G401.6 (cell line): Measurements from ENCODE around the gene GPR171.
"Not testable (repeated sequence)": the region's sequence is repeated elsewhere in the genome, so short reads cannot be mapped to it uniquely, and the experiment has no call there.

Experiments
- FAIRE-seq: peaks from 2 replicates; lab custom pipeline; 2012; peaks lifted over from hg19 to GRCh38; lab: Jason Lieb, UNC

Gene GPR171, protein sequence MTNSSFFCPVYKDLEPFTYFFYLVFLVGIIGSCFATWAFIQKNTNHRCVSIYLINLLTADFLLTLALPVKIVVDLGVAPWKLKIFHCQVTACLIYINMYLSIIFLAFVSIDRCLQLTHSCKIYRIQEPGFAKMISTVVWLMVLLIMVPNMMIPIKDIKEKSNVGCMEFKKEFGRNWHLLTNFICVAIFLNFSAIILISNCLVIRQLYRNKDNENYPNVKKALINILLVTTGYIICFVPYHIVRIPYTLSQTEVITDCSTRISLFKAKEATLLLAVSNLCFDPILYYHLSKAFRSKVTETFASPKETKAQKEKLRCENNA

DNA sequence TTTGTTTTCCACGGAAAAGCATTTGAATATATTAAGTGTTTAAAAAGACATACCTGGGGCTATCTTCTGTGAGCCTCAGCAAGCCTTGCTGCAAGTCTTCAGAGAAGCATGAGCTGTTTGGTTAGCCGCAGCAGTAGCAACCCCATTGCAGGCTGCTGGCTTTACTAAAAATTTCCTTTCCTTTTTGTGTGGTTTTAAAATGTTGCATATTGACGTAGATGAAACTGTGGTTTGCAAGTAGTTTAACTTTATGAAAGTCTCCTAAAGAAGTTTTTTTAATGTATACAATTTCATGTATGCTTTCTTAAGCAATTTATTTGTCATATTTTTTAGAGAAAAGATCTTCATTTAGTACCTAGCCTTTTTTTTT is at the start of gene GPR171:
TSS of gene GPR171 (minus strand) at position 166 of the 370 bp plus-strand sequence. CDS start 3,830 bp downstream, outside the sequence.
- FAIRE-seq = no peak

DNA sequence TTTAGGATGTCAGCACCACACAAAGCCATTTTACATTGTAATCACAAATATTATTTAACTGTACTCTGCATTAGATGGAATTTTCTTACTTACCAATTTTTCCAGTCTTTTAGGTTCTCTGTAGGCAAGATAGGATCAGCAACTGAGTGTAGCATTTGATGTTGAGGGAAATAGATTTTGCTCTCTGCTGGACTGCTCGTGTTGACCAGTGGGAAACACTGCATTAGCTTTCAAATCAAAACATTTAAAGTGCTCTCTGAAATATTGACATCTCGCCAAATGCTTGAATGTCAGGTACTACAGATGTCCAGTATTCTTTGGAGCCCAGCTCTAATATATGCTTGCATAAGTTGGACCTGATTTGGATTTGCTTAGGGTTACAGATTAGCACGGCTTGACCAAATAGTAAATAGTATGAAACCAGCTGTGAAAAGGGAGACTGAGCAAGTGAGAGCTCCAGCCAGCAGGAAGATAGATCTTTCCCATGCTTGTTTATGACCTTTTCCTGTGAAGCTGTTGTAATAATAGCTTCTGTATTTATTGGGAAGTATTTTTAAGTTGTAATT is 45.8 kb upstream of the GPR171 start:
- no peak for FAIRE-seq

DNA sequence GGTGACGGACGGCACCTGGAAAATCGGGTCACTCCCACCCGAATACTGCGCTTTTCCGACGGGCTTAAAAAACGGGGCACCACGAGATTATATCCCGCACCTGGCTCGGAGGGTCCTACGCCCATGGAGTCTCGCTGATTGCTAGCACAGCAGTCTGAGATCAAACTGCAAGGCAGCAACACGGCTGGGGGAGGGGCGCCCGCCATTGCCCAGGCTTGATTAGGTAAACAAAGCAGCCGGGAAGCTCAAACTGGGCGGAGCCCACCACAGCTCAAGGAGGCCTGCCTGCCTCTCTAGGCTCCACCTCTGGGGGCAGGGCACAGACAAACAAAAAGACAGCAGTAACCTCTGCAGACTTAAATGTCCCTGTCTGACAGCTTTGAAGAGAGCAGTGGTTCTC is 39.0 kb upstream of the GPR171 start:
- FAIRE-seq = not testable (repeated sequence)

DNA sequence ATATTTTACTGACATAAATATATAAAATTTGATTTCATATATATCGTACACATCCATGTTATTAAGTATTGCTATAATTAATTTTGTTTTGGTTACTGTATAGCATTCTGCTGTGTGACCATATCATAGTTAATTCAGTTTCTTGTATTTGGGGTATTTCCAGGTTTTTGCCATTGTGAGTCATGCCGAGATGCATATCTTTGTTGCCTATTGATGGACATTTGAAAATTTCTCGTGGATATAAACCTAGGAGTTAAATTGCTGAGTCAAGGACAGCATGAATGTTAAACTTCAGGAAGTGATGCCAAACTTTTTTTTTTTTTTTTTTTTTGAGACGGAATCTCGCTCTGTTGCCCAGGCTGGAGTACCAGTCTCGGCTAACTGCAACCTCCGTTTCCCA is 33.7 kb upstream of the GPR171 start:
- FAIRE-seq = no peak

DNA sequence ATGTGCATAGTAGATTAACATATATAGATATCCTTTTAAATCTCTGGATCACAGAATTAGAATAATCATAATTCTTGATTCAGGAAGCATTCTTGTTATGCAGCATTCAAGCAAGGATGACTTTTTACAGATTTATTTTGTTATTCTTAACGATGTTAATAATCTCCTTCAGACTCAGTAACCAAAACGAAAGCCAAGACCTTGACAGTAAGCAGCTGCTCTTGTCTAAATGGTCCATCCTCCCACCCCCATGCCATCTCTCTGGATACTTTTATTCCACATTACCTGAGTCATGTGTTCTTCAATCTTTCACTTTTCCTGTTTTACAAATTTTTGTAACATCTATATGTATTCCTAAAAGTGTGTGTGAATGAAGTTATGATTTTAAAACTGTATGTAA is 33.3 kb upstream of the GPR171 start:
- no peak for FAIRE-seq

DNA sequence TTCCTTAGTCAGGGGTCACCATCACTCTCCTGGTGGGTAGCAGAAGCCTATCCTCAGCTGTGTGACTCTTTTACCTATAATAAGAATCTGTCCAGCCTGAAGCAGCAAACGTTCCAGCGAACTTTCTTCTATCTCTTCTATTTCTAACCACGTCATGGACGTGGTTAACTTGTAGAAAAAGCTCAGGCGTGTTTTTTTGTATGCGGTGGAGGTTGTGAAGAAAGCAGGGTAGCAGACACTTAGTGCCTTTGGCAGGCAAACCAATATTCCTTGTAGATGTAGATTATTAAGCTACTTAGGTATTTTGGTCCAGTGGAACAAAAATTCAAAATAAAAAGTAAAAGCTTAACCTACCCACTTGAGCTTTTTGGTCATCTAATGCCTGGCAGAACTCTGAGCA is 31.8 kb upstream of the GPR171 start:
- no peak for FAIRE-seq

DNA sequence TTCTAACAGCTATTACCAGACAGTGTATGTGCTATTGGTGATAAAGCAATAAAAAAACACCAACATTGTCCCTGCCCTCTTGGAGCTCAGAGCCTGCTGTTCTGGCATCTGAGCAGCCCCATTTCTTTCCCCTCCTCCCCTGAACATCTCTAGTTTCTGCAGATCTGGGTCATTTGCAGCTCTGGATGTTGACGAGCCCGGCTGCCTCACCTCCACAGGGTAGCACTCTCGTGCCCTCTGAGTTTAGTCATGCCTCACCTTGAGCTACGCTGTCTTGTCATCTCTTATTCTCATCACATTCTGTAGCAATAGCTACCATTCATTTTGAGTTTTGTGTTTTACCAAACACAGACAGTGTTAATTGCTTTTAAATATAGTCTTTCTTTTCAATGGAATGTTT is 30.0 kb upstream of the GPR171 start:
- no peak for FAIRE-seq

DNA sequence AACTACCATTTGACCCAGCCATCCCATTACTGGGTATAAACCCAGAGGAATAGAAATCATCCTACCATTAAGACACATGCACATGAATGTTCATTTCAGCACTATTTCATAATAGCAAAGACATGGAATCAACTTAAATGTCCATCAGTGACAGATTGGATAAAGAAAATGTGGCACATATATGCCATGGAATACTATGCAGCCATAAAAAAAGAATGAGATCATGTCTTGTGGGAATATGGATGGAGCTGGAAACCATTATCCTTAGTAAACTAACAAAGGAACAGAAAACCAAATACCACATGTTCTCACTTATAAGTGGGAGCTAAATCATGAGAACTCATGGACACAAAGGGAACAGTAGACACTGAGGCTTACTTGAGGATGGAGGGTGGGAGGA is 29.4 kb upstream of the GPR171 start:
- FAIRE-seq = not testable (repeated sequence)

DNA sequence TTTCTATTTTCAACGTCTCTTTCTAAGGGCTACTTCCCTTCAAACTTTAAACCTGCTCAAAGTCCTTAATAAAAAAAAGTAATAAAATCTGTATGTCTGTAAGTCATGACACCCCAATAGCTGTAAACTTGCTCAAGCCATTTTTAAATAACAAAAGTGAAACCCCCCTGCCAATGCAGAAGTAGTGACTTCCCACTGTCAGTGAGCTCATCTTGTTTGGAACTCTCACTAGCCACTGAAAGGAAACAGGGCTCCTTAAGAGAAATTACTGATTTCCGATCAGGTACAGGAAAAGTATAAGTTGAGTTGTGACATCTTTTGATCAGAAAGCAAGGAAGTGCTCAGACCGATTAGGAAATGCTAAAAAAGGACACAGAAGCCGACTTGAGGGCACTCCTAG is 27.6 kb upstream of the GPR171 start:
- FAIRE-seq = no peak

DNA sequence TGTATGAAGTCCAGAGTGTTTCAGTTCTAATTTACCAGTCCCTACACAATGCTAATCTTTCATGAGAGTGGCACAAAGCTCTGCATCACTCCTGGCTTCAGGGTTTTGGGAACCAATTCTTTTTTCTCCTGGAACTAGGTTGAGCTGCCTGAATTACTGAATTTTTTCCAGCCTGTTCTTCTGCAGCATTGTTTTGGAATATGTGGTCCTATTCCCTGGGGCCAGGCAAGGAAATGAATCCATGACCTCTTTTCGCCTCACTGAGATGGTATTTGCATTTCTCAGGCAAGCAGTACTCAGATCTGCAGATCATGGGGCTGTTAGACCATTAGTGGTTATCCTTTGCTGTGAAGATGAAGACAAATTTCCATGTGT is 25.6 kb upstream of the GPR171 start:
- no peak for FAIRE-seq

DNA sequence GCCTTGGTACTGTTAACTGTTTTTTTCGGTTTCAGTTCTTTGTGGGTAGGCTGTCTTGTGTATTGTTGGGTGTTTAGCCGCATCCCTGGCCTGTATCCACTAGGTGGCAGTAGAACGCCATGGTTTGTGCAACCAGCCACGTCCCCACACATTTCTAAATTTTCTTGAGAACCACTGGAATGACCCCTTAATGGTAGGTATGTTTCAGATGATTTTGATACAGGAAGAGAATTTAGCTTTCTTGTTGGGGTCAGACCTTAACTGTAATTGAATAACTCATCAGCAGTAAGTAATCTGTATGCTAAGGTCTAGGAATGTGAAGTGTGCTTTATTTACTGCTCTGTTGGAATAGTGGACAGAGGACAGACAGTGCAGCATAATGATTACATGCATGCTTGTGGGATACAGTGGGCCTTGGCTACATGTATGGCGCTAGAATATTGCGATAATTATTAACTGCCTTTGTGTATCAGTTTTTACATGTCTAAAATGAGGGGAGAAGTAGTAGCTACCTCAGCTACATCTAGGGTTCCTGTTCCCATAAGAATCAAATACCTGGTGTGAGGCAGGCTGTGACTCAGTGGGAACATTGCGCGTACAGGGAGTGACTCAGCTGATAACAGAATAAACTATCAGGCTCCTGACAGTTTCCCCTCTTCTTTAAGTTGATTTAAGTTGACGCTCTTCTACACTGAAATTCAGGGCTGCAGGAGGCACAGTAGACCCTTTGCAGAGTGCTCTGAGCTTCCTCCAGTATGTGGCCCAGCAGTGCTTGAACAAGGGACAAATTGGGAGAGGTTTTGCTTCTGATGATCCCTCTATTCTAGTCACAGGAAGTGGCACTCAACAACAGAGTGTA is 25.0 kb upstream of the GPR171 start:
- FAIRE-seq = peak; percentile 17

DNA sequence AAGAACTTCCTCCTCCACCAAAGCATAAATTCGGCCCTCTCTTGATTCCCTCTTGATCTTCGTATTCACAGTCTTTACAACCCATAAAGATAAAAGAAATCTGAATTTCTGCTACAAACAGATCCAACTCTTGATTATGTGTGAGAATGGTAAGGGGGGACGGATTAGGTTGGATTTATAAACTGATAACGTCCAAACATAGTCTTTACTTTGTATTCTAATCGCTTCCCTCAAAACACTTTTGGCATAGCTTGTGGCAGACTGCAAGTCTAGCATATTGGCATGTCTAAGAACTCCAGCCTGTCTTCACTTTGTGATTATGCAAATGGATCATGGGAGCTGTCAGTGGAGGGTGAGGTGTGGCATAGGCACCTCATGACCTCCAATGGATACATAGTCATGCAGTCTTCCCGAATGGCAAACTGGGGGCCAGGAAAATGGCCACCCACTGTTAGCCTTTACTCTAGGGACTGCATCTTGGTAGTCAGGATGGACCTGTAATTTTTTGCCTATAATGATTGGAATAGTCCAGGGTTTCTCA is 24.3 kb upstream of the GPR171 start:
- no peak for FAIRE-seq

DNA sequence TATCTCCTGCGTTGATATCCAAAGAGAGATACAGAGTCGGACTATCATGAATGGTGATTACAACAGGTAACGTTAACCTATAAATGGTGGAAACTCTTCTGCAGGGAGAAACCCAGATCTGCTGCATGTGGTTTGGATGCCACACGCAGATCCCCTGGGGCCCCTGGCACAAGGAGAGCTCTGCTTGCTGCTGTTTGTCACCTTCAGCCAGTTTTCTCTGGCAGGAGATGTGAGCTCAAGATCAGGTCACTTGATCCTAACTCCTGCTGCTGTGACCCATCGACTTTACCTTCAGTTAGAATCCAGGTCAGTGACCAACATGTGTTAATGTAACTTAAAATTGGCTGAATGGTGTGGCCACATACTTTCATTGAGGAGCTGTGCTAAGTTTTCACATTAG is 23.8 kb upstream of the GPR171 start:
- no peak for FAIRE-seq

DNA sequence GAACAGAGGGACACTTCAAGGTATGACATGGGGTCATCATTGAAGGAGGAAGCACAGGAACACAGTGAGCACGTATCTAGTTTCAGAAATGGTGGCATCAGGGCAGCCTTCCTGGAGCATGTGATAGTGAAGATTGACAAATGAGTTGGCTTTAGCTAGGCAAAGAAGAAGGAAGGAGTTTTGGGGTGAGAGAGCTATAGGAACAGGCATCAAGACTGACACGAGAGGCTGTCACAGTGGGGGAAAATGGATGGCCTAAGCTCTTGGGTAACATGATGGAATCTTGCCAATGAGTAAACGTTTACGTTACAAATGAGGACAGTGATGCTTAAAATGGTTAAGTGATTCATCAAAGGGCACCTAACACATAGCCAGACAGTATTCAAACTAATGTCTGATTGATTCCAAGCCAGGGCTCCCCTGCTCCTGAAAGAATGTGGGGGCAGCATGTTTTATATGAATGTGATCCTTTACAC is 23.1 kb upstream of the GPR171 start:
- FAIRE-seq = no peak

DNA sequence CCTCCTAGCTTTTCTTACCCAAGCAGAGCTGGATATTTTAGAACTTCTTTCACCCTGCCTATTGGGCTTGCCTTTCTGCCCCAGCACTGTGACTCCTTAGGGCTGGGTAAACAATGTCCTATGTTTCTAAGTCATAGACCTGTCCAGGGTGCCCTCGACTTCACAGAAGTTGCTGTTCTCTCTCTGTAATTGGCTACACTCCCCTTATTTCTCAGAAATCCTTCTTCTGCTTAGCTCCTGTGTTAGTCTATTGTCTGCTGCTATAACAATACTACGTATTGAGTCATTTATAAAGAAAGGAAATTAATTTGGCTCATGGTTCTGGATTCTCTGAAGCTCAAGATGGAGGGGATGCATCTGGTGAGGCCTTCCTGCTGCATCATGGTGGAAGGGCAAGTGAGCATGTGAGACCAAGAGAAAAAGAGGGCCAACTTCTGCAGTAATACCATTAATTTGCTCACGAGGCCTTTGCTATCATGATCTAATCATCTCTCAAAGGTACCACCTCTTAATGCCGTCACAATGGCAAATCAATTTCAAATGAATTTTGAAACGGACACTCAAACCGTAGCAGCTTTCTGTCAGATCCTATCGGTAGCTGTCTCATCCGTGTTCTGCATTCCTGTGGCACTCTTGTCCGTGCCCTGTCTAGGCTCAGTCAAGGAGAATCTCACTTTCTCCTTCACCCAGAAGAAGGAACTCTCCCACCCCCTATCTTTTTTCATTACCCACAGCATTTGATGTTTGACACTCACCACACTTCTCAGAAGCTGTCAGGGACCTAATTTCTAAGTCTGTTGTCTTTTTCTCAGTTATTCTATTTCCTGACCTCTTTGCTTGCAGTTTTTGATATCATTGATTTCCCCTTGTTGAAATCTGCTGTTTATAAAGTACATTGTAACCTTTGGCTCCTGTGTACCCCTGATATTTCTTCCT is 22.3 kb upstream of the GPR171 start:
- FAIRE-seq = no peak

DNA sequence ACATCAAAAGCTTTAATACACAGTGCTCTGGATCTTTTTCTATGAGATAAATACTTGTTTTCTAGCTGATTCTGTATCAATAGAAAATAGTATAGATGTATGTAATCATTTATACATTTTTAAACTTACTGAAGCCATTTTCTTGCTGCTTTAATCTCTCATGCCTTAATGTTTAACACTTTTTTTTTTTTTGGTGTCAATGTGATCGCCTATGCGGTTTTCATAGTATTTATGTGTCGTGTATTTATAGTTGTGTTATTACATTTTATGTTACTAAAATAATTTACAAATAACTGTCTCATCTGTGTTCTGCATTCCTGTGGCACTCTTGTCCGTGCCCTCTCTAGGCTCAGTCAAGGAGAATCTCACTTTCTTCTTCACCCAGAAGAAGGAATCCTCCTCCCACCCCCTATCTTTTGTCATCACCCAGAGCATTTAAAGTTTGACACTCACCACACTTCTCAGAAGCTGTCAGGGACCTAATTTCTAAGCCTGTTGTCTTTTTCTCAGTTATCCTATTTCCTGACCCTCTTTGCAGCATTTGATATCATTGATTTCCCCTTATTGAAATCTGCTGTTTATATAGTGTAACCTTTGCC is 21.4 kb upstream of the GPR171 start:
- FAIRE-seq = no peak

DNA sequence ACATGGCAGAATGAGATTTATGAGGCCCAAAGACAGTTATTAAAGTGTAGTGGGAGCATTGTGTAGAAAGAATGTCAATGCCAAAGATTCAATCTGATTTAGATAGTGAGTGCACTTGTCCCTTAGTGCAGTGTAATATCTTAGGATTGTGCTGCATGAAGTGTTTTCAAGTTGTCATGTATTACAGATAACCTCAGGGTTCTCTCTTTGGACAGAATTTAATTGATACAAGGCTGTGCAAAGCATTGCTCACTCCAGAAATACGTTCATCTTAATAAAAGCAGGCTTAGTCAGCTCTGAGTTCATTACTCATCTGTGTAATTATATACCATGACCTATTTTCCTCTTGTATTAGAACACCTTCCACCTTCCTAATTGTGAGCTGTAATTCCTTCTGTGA is 16.0 kb upstream of the GPR171 start:
- FAIRE-seq = no peak

DNA sequence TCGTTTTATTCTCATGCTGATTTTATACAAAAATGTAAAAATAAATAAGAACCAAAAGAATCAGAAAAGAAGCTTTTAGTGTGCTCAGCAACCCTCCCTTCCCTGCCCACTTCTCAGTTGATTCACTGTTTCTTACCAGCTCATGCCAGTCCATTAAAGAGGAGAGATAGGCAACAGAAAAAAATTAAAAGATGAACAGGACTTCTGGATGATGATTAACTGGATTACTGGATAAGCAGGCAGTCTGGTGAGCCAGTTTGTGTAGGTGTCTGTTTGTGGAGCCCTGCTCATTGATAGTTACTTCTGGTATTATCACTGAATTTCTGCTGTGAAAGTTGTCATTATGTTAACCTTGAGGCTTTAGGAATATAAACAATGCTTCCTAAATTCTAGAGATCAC is 15.1 kb upstream of the GPR171 start:
- FAIRE-seq = no peak

DNA sequence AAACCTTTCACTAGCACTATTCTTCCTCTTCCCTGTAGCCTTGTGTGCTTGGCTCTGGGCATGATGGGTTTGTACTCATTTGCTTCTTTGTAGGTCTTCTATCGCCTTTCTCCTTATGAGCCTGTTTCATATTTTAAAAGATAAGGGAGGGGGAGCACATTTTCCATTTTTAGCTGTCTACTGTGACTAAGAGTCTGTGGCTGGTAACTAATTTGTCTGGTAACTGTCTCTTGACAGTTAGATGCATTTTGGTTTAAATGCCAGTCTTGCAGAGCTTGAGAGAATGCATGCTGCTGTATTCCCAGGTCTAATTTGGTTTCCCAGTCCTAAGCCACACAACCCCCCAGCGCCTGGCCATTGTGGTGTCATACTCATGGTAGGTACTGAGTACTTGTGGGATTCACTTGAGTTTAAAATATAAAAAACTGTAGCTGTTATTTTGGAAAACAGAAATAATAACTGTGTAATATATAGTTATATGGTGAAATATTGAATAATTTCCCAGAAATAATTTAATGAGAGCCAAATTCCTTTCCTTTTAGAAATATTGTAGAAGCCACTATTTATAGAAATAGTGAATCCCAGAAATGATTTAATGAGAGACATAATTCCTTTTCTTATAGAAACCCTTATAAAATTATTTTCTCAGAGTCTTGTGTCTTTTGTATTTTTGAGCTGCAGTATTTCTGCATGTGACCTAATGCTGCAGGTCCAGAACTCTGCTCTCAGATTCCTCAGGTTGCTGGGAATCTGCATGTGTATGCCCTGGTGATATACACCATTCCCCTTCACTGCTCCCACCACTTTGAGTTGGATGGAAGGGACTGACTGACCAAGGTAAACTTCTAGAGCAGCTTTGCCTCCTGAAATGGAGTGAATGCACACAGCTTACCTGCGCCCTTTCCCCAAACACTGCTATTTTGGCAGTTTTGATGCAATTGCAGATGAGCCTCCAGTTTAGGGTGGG is 13.9 kb upstream of the GPR171 start:
- no peak for FAIRE-seq

DNA sequence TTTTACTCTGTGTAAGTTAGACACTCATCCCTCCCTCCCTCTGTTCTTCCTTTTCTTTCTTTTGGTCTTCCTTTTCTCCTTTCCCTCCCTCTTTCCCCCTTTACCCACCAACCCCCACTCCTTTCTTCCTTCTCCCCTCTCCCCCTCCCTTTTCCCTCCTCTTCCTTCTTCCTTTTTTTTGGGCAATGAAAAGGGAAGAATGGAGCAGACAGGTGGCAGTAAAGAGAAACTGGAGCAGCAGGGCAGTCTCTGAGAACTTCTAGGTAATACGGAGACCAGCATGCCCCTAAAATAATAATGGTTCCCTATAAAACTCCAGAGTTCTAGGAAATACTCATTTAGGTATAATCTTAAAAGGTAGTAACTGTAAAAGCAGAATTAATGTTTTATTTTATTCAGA is 11.4 kb upstream of the GPR171 start:
- FAIRE-seq = no peak
